Stomach (tissue), 9 donors: ENCODE data around the gene NPHP4. TPM values are rescaled to one million over a fixed set of nuclear protein-coding genes. Genes with fewer than 3 reads are reported as not detected.

Experiments used
- DNase-seq, 2 donors: peaks; one replicate each; pipeline versions ENCODE4 v3.0.0 to v3.0.0-alpha.2; 2013 to 2019
- H3K27ac ChIP-seq, 5 donors: fragments of 200-600 bp in 4 of 5; sonication (generic) in 4 of 5; one replicate each; pipeline ENCODE4 v1.5.1; 2013 to 2019; ENCODE audit warnings: mild to moderate bottlenecking in 1 of 5, moderate library complexity in 1 of 5
- H3K27me3 ChIP-seq, 3 donors: fragments of 200-600 bp; sonication (generic); one replicate each; pipeline ENCODE4 v1.5.1; 2017 to 2019; ENCODE audit warnings: mixed run types in 1 of 3
- H3K36me3 ChIP-seq, 4 donors: fragments of 200-600 bp; sonication (generic); 1 replicate in 3 of 4; 2 replicates in 1 of 4; pipeline ENCODE4 v1.5.1; 2016 to 2019
- H3K4me1 ChIP-seq, 4 donors: fragments of 200-600 bp; sonication (generic); one replicate each; pipeline ENCODE4 v1.5.1; 2016 to 2019
- H3K4me3 ChIP-seq, 4 donors: fragments of 200-600 bp; sonication (generic) in 3 of 4; one replicate each; pipeline ENCODE4 v1.5.1; 2016 to 2019; ENCODE audit warnings: mild to moderate bottlenecking in 1 of 4
- H3K9me3 ChIP-seq, 4 donors: fragments of 200-600 bp; sonication (generic); one replicate each; pipeline ENCODE4 v1.5.1; 2016 to 2019
- CTCF ChIP-seq, 7 experiments: fragments of 450-650 bp in 4 of 7; fragments of 200-600 bp in 3 of 7; sonication (generic) in 3 of 7; IDR thresholded peaks; one replicate each; pipeline ENCODE4 v1.5.1; 2016 to 2019; ENCODE audit warnings: antibody characterized with exemption in 7 of 7, control low read depth in 2 of 7, mild to moderate bottlenecking in 1 of 7
- EP300 ChIP-seq: sonication (generic); formaldehyde crosslinking; IDR thresholded peaks from one replicate; pipeline ENCODE4 v1.6.1; 2017; ENCODE audit warnings: antibody characterized with exemption
- POLR2A ChIP-seq, 4 donors: fragments of 450-650 bp; IDR thresholded peaks; one replicate each; pipeline ENCODE4 v1.6.1; 2016; ENCODE audit warnings: antibody characterized with exemption in 4 of 4, control low read depth in 2 of 4, mild to moderate bottlenecking in 1 of 4, moderate library complexity in 1 of 4
- POLR2AphosphoS5 ChIP-seq, 3 donors: sonication (generic); formaldehyde crosslinking; IDR thresholded peaks; one replicate each; pipeline ENCODE4 v1.6.1; 2016; ENCODE audit warnings: antibody characterized with exemption in 3 of 3
- WGBS, 5 donors: extraction: QIAGEN DNeasy Blood & Tissue Kit in 3 of 5; methylation state at CpG; one replicate each; pipeline versions ENCODE4 v1.1.5 to v1.1.7; 2013 to 2018; 5-methylcytosine and 5-hydroxymethylcytosine counted together
- intact Hi-C: fragments of 100-400 bp; cut with DNase I; formaldehyde crosslinking; loops from one replicate; pipeline ENCODE4 v1.15.1; 2023; ENCODE audit warnings: low total_unique reads
- polyA plus RNA-seq, 3 donors: library from polyadenylated mRNA; stranded (reverse); fragments of 200-250 nt; gene quantifications; one replicate each; pipeline ENCODE4 v1.2.3, GENCODE V29; 2013
- small RNA-seq, 4 donors: library from RNA; depleted of rRNA; stranded (forward); fragments of <200 nt; gene quantifications; one replicate each; pipeline ENCODE3, GENCODE V24; 2016
- total RNA-seq, 5 donors: library from RNA; depleted of rRNA; stranded (reverse); fragments of >200 nt; gene quantifications; one replicate each; pipeline versions ENCODE4 v1.1.0 to v1.2.3, GENCODE V29; 2014 to 2016
- donor health status: healthy with polysubstance abuse.
- donor health status: Bipolar disorder and iron deficiency.
- donor health status: healthy.

Gene NPHP4
- total and polyA plus RNA-seq, 8 donors, result 1.9 to 29.7 (median 7.3) TPM

- H3K4me3 ChIP-seq, result no peak overlapping the region
- no peaks in the 10 kb centered on the region for H3K9me3 ChIP-seq
- H3K36me3 ChIP-seq, result no peaks in the 10 kb centered on the region
- TF ChIP-seq EP300, result no peak
- TF ChIP-seq POLR2AphosphoS5 (IDR thresholded peaks at IDR 0.05), result no peak
- no peak for TF ChIP-seq CTCF (IDR thresholded peaks at IDR 0.05)
- no peak for TF ChIP-seq POLR2A (IDR thresholded peaks at IDR 0.05)
- 60 to 78% (median 68%) methylated on average over 6 to 8 of the region's 8 CpGs for WGBS, 5 donors
- no peak overlapping the region for H3K27ac ChIP-seq
- no peak for DNase-seq
- intact Hi-C loops, result no loop called here
- H3K4me1 ChIP-seq, result no peaks in the 10 kb centered on the region
- H3K27me3 ChIP-seq, result peaks cover 0 to 34% (median 9%) of the 10 kb centered on the region in 3 donors
Observed at GRCh38 chr1:5813480-5813879, 178.7 kb downstream of the NPHP4 start.

Small RNA genes lying within 50 kb of the gene (small RNA-seq; reads per million reads assigned to genes)
- 0 reads per million in 4 donors for gene MIR4689

Other genes with a start within 250 kb of the NPHP4 start
- gene KCNAB2, start 53.5 kb upstream of the NPHP4 start, total RNA-seq, result 10 to 100 TPM in 1 of 5 donors, 1 to 10 TPM in 3, under 1 TPM in 1; 0.29 to 39.1 (median 4.2) TPM
- gene KCNAB2, start 53.5 kb upstream of the NPHP4 start, polyA plus RNA-seq, result 1 to 10 TPM; 2.3 to 5.5 (median 2.4) TPM
- under 1 TPM in 4 of 5 donors, not detected in 1; 0.29 to 0.92 (median 0.37) TPM for gene CHD5, start 187.9 kb upstream of the NPHP4 start, total RNA-seq
- under 1 TPM; 0.06 to 0.83 (median 0.15) TPM for gene CHD5, start 187.9 kb upstream of the NPHP4 start, polyA plus RNA-seq
- gene RPL22, start 207.2 kb upstream of the NPHP4 start, total RNA-seq, result 100 to 1,000 TPM; 103 to 301 (median 166) TPM
- 100 to 1,000 TPM; 343 to 718 (median 413) TPM for gene RPL22, start 207.2 kb upstream of the NPHP4 start, polyA plus RNA-seq
- 100 to 1,000 TPM in 1 of 5 donors, 10 to 100 TPM in 4; 11.9 to 112 (median 69.4) TPM for gene RNF207, start 213.7 kb upstream of the NPHP4 start, total RNA-seq
- 10 to 100 TPM in 1 of 3 donors, 1 to 10 TPM in 2; 1.5 to 17.5 (median 3.9) TPM for gene RNF207, start 213.7 kb upstream of the NPHP4 start, polyA plus RNA-seq
- gene ICMT, start 243.5 kb upstream of the NPHP4 start, total RNA-seq, result 10 to 100 TPM; 16.3 to 67.9 (median 35.2) TPM
- 10 to 100 TPM in 2 of 3 donors, 1 to 10 TPM in 1; 9.9 to 15.9 (median 14.6) TPM for gene ICMT, start 243.5 kb upstream of the NPHP4 start, polyA plus RNA-seq